Activated CD8-positive, alpha-beta memory T cell treated with anti-CD3 and anti-CD28 coated beads for 4 hours (primary cell): Measurements from ENCODE around the gene ATP5MK.
"Not testable (repeated sequence)": the region's sequence is repeated elsewhere in the genome, so short reads cannot be mapped to it uniquely, and the experiment has no call there.

Experiments used
- DNase-seq, 2 donors: peaks; one replicate each; pipeline ENCODE4 v3.0.0-alpha.2; 2020; ENCODE audit warnings: low read depth in 2 of 2

ATP5MK gene

DNA sequence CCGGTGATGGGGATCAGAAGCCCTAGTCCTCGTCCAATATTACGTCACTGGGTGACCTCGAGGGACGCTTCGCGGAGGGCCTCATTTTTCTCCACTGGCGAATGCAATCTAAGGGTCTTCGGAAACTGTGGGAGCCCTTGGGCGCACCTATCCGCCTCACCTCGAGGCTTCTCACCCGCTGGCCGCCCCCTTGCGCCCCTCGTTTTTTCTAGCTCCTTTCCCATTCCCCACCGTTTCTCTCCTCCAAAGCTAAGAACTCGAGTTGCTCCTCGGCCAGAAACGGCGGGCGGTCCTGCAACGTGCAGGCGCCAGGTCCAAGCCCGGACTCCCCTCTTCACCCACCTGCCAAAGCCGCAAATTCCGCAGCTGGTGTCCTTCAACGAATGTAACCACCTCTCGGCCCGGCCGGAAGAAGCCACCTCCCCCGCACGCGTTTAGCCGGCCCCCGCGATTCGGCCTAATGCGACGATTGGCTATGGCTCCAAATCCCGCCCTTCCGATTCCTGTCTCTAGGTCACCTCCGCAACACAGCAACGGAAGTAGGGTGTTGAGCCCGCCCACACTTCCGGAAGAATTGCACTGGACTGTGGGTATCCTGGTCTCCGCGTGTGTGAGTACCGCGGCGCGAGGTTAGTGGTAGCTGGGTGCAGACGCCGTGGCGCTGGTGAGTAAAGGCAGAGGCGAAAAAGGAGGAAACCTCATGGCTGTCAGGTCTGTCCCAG lies at the start of gene ATP5MK, which contains the start of gene PDCD11:
ATP5MK (minus strand) TSS at position 409 of the 722 bp plus-strand sequence. CDS start 4,018 bp downstream, outside the sequence.
PDCD11 (plus strand) TSS at position 560 of the 722 bp plus-strand sequence. CDS start 1,801 bp downstream, outside the sequence.
- DNase-seq, result peak; percentile 90 to 93

DNA sequence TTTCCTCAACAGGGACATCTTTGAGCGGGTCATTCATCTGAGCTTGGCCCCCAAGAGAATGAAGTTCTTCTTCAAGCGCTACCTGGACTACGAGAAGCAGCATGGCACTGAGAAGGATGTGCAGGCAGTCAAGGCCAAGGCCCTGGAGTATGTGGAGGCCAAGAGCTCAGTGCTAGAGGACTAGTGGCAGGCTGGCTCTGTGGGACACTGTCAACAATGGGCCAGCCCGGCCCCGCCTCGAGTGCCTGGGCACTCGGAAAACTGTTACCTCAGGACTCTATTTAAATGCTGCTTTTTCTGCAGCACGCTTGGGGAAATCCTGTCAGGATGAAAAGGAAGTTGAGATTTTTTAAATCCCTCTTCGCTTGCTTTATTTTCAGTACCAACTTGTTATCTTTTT lies 49.1 kb upstream of the ATP5MK start:
- DNase-seq, result no peak

GRCh38 chr10:103444478-103444877 lies 48.2 kb upstream of the ATP5MK start:
- DNase-seq, result no peak

GRCh38 chr10:103443475-103444185 lies 47.4 kb upstream of the ATP5MK start:
- no peak for DNase-seq

GRCh38 chr10:103442031-103442461 lies 45.8 kb upstream of the ATP5MK start:
- DNase-seq, result no peak

- no peak for DNase-seq
These were observed 45.3 kb upstream of the ATP5MK start for GRCh38 chr10:103441611-103442010.

DNA sequence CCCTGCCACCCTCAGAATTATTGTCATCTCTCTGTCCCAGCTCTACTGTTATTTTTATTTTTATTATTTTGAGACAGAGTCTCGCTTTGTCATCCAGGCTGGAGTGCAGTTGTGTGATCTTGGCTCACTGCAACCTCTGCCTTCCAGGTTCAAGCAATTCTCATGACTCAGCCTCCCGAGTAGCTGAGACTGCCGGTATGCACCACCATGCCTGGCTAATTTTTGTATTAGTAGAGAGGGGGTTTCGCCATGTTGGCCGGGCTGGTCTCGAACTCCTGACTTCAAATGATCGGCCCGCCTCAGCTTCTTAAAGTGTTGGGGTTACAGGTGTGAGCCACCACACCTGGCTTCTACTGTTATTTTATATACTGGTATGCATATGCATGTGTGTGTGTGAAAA lies 44.9 kb upstream of the ATP5MK start:
- no peak for DNase-seq

DNA sequence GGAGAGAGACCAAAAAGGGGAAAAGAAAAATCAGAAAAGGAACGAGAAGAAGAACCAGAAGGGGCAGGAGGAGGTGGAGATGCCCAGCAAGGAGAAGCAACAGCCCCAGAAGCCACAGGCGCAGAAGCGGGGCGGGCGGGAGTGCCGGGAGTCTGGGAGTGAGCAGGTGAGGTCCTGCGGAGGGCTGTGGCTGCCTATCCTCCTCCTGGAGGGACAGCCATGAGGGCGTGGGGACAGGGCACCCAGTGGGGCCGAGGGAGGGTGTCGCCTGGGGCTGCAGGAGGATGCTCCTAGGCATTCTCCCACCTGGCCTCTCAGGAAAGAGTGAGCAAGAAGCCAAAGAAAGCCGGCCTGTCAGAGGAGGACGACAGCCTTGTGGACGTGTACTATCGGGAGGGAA lies 44.1 kb upstream of the ATP5MK start:
- no peak for DNase-seq

- DNase-seq, result no peak
These were observed 43.5 kb upstream of the ATP5MK start for GRCh38 chr10:103439776-103440175.

DNA sequence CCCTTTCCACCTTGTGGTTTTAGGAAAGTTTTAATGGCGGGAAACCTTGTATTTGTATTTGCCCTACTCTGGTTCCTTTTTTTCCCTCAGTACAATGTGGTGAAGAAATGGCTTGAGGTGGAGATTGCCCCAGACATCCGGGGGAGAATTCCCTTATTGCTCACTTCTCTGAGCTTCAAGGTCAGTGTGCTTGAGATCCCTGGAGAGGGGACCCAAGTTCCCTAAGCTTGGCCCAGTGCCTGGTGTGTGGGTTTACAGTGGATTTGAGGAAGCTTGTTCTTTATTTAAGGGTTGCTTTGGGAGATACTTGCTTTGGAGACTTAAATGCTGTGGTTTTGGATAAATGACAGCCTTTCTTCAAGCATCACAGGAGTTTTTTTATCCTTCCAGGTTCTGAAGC lies 37.6 kb upstream of the ATP5MK start:
- no peak for DNase-seq

GRCh38 chr10:103431902-103432301 lies 35.6 kb upstream of the ATP5MK start:
- DNase-seq, result no peak

DNA sequence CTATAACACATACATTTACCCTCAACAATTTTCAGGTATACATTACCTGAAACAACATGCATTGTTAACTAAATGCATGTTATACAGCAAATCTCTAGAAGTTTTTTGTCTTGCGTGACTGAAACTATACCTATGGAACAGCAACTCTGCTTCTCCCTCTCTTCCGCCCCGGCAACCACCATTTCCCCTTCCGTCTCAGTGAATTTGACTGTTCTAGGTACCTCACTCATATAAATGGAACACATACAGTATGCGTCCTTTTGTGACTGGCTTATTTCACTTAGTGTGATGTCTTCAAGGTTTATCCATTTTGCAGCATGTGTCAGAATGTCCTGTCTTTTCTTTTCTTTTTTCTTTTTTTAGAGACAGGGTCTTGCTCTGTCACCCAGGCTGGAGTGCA lies 33.4 kb upstream of the ATP5MK start:
- no peak for DNase-seq

- DNase-seq, result no peak
These were observed 32.8 kb upstream of the ATP5MK start for GRCh38 chr10:103428989-103429643.

- DNase-seq, result no peak
These were observed 31.6 kb upstream of the ATP5MK start for GRCh38 chr10:103427866-103428265.

GRCh38 chr10:103423748-103424147 lies 27.5 kb upstream of the ATP5MK start:
- no peak for DNase-seq

- DNase-seq, result no peak
These were observed 22.8 kb upstream of the ATP5MK start for GRCh38 chr10:103419101-103419500.

GRCh38 chr10:103417601-103418000 lies 21.3 kb upstream of the ATP5MK start:
- DNase-seq, result no peak

DNA sequence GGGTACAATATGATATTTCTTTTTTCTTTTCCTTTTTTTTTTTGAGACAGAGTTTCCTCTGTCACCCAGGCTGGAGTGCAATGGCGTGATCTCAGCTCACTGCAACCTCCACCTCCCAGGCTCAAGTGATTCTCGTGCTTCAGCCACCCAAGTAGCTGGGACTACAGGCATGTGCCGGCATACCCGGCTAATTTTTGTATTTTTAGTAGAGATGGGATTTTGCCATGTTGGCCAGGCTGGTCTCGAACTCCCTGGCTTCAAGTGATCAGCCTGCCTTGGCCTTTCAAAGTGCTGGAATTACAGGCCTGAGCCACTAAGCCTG lies 20.8 kb upstream of the ATP5MK start:
- not testable (repeated sequence) for DNase-seq

GRCh38 chr10:103416436-103417147 lies 20.3 kb upstream of the ATP5MK start:
- DNase-seq, result peak; percentile 22 to 43

- DNase-seq, result no peak
These were observed 19.3 kb upstream of the ATP5MK start for GRCh38 chr10:103415581-103415980.

- no peak for DNase-seq
These were observed 17.3 kb upstream of the ATP5MK start for GRCh38 chr10:103413564-103413963.

- no peak for DNase-seq
These were observed 1.0 kb upstream of the ATP5MK start for GRCh38 chr10:103397191-103397825.
